ENCODE results near the gene CDH4.

CDH4 gene

DNA sequence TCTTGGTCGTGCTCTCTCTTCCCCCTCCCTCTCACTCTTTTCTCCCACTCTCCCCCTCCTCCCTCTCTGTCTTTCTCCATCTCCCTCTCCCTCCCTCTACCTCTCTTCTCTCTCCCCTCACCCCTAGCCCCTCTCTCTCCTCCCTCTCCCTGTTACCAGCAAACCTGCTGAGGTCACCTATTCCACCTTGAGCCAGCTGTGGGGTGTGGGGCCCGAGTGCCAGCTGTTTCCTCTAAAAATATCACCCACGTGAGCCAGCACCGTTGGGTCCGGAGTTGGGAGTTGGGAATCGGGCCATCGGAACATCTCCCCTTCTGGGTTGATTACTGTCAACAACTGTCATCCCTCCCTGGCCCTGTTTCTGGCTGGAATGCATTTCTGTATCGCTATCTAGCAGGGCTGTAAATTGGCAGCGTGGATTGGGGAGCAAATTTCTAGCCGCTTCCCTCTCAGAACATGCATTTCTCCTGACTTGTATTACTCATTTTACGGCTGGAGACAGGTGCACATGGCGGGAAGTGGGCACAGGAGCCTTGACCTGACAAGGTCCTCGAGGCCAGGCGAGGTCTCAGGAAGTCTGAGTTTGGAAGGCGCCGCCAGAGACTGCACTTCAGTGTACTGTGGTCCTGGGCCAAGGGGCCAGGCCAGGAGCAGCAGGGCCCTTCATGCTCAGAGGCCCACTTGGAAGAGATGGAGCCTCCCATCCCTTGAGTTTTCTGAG, 165.3 kb downstream of the CDH4 start:
- TF ChIP-seq EP300 (IDR thresholded peaks at IDR 0.05; ENCODE audit: borderline replicate concordance) (no peak), TEAD4 (IDR thresholded peaks at IDR 0.05) (no peak), YY1 (IDR thresholded peaks at IDR 0.05; ENCODE audit: low read depth) (no peak), CEBPB (IDR thresholded peaks at IDR 0.05) (no peak), EGR1 (IDR thresholded peaks at IDR 0.05) (no peak), ZBTB7A (IDR thresholded peaks at IDR 0.05; ENCODE audit: low read depth) (no peak), TAF1 (IDR thresholded peaks at IDR 0.05; ENCODE audit: low read depth) (no peak), CREB1 (IDR thresholded peaks at IDR 0.05; ENCODE audit: low read depth) (no peak), FOXM1 (IDR thresholded peaks at IDR 0.05; ENCODE audit: borderline replicate concordance, low read depth) (no peak), TCF12 (IDR thresholded peaks at IDR 0.05; ENCODE audit: low read depth) (no peak), RAD21 (IDR thresholded peaks at IDR 0.05; ENCODE audit: low read depth) (no peak), NFIC (IDR thresholded peaks at IDR 0.05) (no peak)
- TF ChIP-seq, protein P1, sequence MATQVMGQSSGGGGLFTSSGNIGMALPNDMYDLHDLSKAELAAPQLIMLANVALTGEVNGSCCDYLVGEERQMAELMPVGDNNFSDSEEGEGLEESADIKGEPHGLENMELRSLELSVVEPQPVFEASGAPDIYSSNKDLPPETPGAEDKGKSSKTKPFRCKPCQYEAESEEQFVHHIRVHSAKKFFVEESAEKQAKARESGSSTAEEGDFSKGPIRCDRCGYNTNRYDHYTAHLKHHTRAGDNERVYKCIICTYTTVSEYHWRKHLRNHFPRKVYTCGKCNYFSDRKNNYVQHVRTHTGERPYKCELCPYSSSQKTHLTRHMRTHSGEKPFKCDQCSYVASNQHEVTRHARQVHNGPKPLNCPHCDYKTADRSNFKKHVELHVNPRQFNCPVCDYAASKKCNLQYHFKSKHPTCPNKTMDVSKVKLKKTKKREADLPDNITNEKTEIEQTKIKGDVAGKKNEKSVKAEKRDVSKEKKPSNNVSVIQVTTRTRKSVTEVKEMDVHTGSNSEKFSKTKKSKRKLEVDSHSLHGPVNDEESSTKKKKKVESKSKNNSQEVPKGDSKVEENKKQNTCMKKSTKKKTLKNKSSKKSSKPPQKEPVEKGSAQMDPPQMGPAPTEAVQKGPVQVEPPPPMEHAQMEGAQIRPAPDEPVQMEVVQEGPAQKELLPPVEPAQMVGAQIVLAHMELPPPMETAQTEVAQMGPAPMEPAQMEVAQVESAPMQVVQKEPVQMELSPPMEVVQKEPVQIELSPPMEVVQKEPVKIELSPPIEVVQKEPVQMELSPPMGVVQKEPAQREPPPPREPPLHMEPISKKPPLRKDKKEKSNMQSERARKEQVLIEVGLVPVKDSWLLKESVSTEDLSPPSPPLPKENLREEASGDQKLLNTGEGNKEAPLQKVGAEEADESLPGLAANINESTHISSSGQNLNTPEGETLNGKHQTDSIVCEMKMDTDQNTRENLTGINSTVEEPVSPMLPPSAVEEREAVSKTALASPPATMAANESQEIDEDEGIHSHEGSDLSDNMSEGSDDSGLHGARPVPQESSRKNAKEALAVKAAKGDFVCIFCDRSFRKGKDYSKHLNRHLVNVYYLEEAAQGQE (IDR thresholded peaks at IDR 0.05; ENCODE audit: low read depth) = no peak
- TF ChIP-seq, protein P2, sequence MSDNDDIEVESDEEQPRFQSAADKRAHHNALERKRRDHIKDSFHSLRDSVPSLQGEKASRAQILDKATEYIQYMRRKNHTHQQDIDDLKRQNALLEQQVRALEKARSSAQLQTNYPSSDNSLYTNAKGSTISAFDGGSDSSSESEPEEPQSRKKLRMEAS (IDR thresholded peaks at IDR 0.05) = no peak
- TF ChIP-seq, protein P3, sequence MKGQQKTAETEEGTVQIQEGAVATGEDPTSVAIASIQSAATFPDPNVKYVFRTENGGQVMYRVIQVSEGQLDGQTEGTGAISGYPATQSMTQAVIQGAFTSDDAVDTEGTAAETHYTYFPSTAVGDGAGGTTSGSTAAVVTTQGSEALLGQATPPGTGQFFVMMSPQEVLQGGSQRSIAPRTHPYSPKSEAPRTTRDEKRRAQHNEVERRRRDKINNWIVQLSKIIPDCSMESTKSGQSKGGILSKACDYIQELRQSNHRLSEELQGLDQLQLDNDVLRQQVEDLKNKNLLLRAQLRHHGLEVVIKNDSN (IDR thresholded peaks at IDR 0.05) = no peak

DNA sequence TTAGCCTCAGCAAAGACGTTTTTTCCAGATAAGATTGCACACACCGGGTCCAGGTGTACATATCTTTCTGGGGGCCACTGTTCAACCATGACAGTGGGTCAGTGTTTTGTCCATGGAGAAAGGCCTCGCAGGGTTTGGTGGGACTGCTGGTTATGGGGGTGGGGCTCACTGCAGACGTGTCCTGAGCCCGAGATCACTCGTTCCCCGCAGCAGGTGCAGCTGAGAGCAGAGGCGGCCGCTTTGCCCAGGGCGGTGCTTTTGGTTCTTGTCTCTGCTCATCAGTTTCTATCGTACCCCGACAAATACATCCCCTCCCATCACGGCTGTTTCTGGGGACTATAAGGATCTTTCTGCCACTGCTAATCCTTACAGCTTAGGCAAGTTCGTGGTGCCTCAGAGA, 166.9 kb downstream of the CDH4 start:
- TF ChIP-seq, protein P3 (IDR thresholded peaks at IDR 0.05) = no peak
- TF ChIP-seq, protein P2 (IDR thresholded peaks at IDR 0.05) = no peak
- TF ChIP-seq NFIC (IDR thresholded peaks at IDR 0.05) (no peak), TEAD4 (IDR thresholded peaks at IDR 0.05) (no peak), CREB1 (IDR thresholded peaks at IDR 0.05; ENCODE audit: low read depth) (no peak)

DNA sequence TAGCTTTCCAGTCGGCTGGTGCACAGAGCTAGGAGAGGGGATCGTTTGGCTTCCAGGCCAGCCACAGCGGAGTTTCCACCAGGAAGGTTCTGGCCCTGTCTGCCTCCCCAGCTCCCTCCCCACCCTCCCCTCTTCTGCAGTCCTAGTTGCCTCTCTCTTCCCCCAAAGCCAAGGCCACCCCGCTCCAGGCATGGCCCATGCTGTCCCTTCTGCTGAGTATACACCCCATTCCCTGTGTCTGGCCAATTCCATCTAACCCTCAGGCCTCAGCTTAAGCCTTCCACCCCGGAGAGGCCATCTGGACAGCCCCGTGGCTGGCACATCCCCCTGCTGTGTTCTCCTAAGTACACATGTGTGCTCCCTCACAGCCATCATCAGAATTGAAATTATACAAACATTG, 167.4 kb downstream of the CDH4 start:
- TF ChIP-seq CREB1 (IDR thresholded peaks at IDR 0.05; ENCODE audit: low read depth) = no peak
- TF ChIP-seq ZBTB7A (IDR thresholded peaks at IDR 0.05; ENCODE audit: low read depth) = no peak
- no peak for TF ChIP-seq YY1 (IDR thresholded peaks at IDR 0.05; ENCODE audit: low read depth)
- TF ChIP-seq FOXM1 (IDR thresholded peaks at IDR 0.05; ENCODE audit: borderline replicate concordance, low read depth) = no peak
- TF ChIP-seq CEBPB (IDR thresholded peaks at IDR 0.05) = no peak
- TF ChIP-seq, protein P2 (IDR thresholded peaks at IDR 0.05) = no peak
- TF ChIP-seq TCF12 (IDR thresholded peaks at IDR 0.05; ENCODE audit: low read depth) = no peak
- TF ChIP-seq TEAD4 (IDR thresholded peaks at IDR 0.05) = no peak
- no peak for TF ChIP-seq EP300 (IDR thresholded peaks at IDR 0.05; ENCODE audit: borderline replicate concordance)
- TF ChIP-seq, protein P3 (IDR thresholded peaks at IDR 0.05) = no peak
- TF ChIP-seq, protein P1 (IDR thresholded peaks at IDR 0.05; ENCODE audit: low read depth) = no peak
- TF ChIP-seq TAF1 (IDR thresholded peaks at IDR 0.05; ENCODE audit: low read depth) = no peak
- no peak for TF ChIP-seq EGR1 (IDR thresholded peaks at IDR 0.05)
- TF ChIP-seq NFIC (IDR thresholded peaks at IDR 0.05) = no peak
- no peak for TF ChIP-seq RAD21 (IDR thresholded peaks at IDR 0.05; ENCODE audit: low read depth)

DNA sequence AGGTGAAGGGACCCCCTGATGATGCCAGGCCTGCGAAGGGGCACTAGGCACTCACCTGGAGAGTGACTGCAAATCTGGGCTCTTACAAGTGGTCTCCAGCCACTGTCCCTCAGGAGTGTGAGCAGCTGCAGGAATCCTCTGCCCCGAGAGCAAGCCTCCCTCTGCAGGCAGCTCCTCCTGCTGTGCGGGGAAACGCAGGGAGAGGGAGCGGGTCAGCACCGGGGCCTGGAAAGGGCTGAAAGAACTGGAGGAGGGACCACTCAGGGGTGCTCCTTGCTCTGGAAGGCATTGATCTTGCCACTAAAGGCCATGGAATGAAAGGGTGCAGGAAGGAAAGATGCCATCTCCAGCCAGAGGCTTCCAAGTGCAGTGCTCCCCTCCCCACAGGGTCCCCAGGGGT, 168.0 kb downstream of the CDH4 start:
- no peak for TF ChIP-seq TAF1 (IDR thresholded peaks at IDR 0.05; ENCODE audit: low read depth)
- no peak for TF ChIP-seq FOXM1 (IDR thresholded peaks at IDR 0.05; ENCODE audit: borderline replicate concordance, low read depth)
- no peak for TF ChIP-seq TCF12 (IDR thresholded peaks at IDR 0.05; ENCODE audit: low read depth)
- no peak for TF ChIP-seq RAD21 (IDR thresholded peaks at IDR 0.05; ENCODE audit: low read depth)

DNA sequence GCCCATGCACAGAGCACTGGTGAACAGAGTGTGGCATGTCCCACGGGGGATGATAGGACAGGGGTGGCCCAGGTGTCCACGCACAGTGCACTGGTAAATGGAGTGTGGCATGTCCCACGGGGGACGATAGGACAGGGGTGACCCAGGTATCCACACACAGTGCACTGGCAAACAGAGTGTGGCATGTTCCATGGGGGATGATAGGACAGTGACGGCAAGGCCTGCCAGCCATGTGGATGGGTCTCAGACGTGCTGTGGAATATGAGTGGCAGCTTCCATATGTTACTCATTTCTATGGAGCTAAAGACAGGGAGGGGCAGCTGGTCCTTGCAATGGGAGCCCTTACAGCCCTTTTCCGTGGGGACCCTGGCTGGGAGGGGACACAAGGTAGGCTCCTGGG, 168.7 kb downstream of the CDH4 start:
- TF ChIP-seq EP300 (IDR thresholded peaks at IDR 0.05; ENCODE audit: borderline replicate concordance) = no peak
- TF ChIP-seq YY1 (IDR thresholded peaks at IDR 0.05; ENCODE audit: low read depth) = no peak
- TF ChIP-seq TEAD4 (IDR thresholded peaks at IDR 0.05) = no peak
- no peak for TF ChIP-seq FOXM1 (IDR thresholded peaks at IDR 0.05; ENCODE audit: borderline replicate concordance, low read depth)
- no peak for TF ChIP-seq ZBTB7A (IDR thresholded peaks at IDR 0.05; ENCODE audit: low read depth)
- no peak for TF ChIP-seq NFIC (IDR thresholded peaks at IDR 0.05)
- TF ChIP-seq, protein P3 (IDR thresholded peaks at IDR 0.05) = no peak
- TF ChIP-seq CEBPB (IDR thresholded peaks at IDR 0.05) = no peak
- TF ChIP-seq TAF1 (IDR thresholded peaks at IDR 0.05; ENCODE audit: low read depth) = no peak
- TF ChIP-seq, protein P2 (IDR thresholded peaks at IDR 0.05) = no peak
- TF ChIP-seq, protein P1 (IDR thresholded peaks at IDR 0.05; ENCODE audit: low read depth) = no peak

Data from Ishikawa (cell line).